ENCODE results near the gene SNX24. TPM values are rescaled to one million over a fixed set of nuclear protein-coding genes. Genes with fewer than 3 reads are reported as not detected.

Gene SNX24
- polyA plus RNA-seq, 2 of the 4 experiments (the other 2 are of a cell fraction) = 20.4 to 22.4 TPM

DNA sequence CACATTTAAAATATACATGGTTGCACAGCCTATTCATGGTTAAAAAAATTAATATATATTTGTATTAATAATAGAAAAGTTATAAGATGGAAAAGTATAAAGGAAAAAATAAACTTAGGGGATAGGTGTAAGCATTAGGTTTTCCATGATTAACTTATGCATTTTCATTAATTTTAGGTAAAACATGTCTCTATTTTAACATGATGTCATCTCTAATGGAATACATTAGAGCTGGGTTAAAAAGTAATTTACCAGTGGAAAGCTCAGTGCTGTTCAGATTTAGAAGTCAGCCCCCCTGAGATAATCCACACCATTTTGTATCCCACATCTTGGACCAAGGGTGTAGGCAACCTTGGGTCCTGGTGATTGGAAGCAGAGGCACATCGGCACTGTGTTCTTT lies 49.7 kb downstream of the SNX24 start:
- FAIRE-seq (no peak), DNase-seq (ENCODE audit: low read depth in 1 of 2, low spot score in 1 of 2) (no peak), ATAC-seq (no peak)
- CTCF ChIA-PET = interaction anchor here (0.7 to 2.3 kb wide), 3 partner anchors 10 to 279 kb away, joined by 3 to 9 read pairs (median 3); no protein-coding TSS in a partner anchor
- POLR2A ChIA-PET = no interaction called here
- H3K4me2 ChIP-seq = no peak overlapping the region
- TF ChIP-seq JUN (IDR thresholded peaks at IDR 0.05) (no peak), RAD21 (conservative IDR thresholded peaks at IDR 0.05 in 1 of 2, IDR thresholded peaks at IDR 0.05 in 1 of 2) (no peak), HOXA7 (CRISPR knock-in tag; IDR thresholded peaks at IDR 0.05) (no peak), EP300 (IDR thresholded peaks at IDR 0.05) (no peak), MAFK (IDR thresholded peaks at IDR 0.05; ENCODE audit: partially characterized antibody) (no peak), CEBPB (IDR thresholded peaks at IDR 0.05) (no peak), ZSCAN20 (CRISPR knock-in tag; IDR thresholded peaks at IDR 0.05) (no peak), POLR2AphosphoS2 (conservative IDR thresholded peaks at IDR 0.05; ENCODE audit: low read length) (no peak), REST (IDR thresholded peaks at IDR 0.05) (no peak), CBX2 (IDR thresholded peaks at IDR 0.05; ENCODE audit: borderline replicate concordance, low read depth) (no peak), HDAC2 (IDR thresholded peaks at IDR 0.05) (no peak), ELK1 (IDR thresholded peaks at IDR 0.05; ENCODE audit: low read depth, low read length) (no peak)
- TF ChIP-seq, protein P1, sequence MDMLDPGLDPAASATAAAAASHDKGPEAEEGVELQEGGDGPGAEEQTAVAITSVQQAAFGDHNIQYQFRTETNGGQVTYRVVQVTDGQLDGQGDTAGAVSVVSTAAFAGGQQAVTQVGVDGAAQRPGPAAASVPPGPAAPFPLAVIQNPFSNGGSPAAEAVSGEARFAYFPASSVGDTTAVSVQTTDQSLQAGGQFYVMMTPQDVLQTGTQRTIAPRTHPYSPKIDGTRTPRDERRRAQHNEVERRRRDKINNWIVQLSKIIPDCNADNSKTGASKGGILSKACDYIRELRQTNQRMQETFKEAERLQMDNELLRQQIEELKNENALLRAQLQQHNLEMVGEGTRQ (IDR thresholded peaks at IDR 0.05) = no peak
- H3K4me1 ChIP-seq = no peaks in the 10 kb centered on the region
- H3K27ac ChIP-seq = no peak overlapping the region
- no peak overlapping the region for H3K4me3 ChIP-seq
- 83% methylated on average over 1 of the region's 1 CpG for WGBS (ENCODE audit: missing lambda C conversion rate)
- no peaks in the 10 kb centered on the region for H3K9me3 ChIP-seq

GRCh38 chr5:122896598-122897282 lies 51.3 kb downstream of the SNX24 start:
- Histone ChIP-seq H3K9me3 (no peaks in the 10 kb centered on the region), H3K4me1 (no peaks in the 10 kb centered on the region), H3K27ac (no peak overlapping the region), H3K4me2 (no peak overlapping the region), H3K4me3 (no peak overlapping the region)
- CTCF ChIA-PET = interaction anchor here (0.7 to 2.3 kb wide), 11 partner anchors 9 to 319 kb away, joined by 3 to 9 read pairs (median 3); no protein-coding TSS in a partner anchor
- TF ChIP-seq SMC3 (IDR thresholded peaks at IDR 0.05) (peak; percentile 64), CTCF (IDR thresholded peaks at IDR 0.05) (peak; percentile 84), CHD4 (IDR thresholded peaks at IDR 0.05; ENCODE audit: borderline replicate concordance) (no peak), HDAC2 (IDR thresholded peaks at IDR 0.05) (no peak), RAD21 (conservative IDR thresholded peaks at IDR 0.05 in 1 of 2, IDR thresholded peaks at IDR 0.05 in 1 of 2) (peak; percentile 73 to 77)
- 59% methylated on average over 4 of the region's 4 CpGs for WGBS (ENCODE audit: missing lambda C conversion rate)
- POLR2A ChIA-PET = no interaction called here
- FAIRE-seq (no peak), ATAC-seq (peak in 1 of 2 experiments; percentile 66; a peak in 2 of 6 replicates), DNase-seq (ENCODE audit: low read depth in 1 of 2, low spot score in 1 of 2) (peak in 1 of 2 experiments; percentile 20)
